Stimulated activated CD4-positive, alpha-beta T cell treated with anti-CD3 and anti-CD28 coated beads, Interleukin-1b, Interleukin-23, amount 100 ng/mL, for 1 hour (primary cell): Measurements from ENCODE around the gene B4GALNT1.
"Not testable (repeated sequence)": the region's sequence is repeated elsewhere in the genome, so short reads cannot be mapped to it uniquely, and the experiment has no call there.

ENCODE experiments used
- DNase-seq, 2 donors: peaks; one replicate each; pipeline ENCODE4 v3.0.0-alpha.2; 2020; ENCODE audit warnings: low read depth in 2 of 2

B4GALNT1 gene

DNA sequence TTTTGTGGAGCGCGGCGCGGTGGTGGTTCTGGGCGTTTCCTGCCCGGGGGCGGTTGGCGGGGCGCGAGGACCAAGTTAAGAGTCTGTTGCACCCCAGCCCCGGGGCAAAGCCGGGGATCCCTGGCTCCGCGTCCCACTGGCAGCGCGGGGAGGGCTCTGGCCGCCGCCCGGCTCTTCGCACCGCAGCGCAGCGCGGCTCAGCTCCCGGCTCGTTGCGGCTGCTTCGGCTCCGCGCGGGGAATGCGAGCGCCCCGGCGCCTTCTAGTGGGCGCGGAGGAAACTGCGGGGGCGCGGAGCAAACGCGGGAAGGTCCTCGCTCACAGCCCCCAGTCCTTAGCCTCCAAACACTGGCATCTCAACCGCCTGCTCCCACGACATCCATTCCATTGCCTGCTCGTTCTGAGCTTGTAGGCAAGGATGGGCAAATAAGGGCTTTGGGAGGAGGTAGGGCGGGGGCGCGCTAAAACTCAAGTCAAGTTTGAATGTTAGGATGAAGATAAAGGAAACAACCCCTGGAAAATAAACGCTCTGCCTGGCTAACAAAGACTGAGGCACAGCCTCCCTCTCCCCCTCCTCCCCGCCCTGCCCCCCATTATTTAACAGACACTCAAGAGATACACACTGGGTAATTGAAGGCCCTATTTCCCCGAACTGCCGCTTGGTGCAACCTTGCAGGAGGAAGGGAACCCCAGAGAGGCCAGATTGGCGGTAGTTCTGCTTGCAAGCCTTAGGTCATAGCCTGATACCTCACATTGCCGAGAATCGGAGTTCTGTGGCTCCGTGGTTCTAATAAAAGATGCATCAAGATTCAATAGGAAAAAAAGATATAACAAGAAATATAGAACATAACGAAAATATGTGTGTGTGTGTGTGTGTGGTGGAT, at the start of gene B4GALNT1:
TSS of gene B4GALNT1 (minus strand) at position 244 of the 883 bp plus-strand sequence. CDS start 1,069 bp downstream, outside the sequence.
- DNase-seq, result peak in 1 of 2 donors; percentile 45

DNA sequence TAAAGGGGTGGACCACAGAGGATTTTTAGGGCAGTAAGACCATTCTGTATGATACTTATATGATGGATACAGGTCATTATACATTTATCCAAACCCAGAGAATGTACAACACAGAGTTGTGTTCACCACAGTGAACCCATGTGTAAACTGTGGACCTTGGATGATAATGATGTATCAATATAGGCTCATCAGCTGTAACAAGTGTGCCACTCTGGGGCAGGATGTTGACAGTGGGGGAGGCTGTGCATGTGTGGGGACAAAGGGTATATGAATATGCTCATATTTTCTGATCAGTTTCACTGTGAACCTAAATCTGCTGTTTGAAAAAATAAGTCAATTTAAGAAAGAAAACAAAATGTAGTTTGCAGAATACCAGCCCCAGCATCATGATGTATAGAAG, 46.7 kb upstream of the B4GALNT1 start:
- no peak for DNase-seq

DNA sequence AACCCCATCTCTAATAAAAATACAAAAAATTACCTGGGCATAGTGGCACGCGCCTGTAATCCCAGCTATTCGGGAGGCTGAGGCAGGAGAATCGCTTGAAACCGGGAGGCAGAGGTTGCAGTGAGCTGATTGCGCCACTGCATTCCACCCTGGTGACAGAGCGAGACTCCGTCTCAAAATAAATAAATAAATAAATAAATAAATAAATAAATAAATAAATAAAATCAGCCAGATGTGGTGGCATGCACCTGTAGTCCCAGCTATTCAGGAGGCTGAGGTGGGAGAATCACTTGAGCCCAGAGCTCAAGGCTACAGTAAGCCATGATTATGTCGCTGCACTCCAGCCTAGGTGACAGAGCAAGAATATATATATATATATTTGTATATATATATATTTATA, 44.9 kb upstream of the B4GALNT1 start:
- not testable (repeated sequence) for DNase-seq

DNA sequence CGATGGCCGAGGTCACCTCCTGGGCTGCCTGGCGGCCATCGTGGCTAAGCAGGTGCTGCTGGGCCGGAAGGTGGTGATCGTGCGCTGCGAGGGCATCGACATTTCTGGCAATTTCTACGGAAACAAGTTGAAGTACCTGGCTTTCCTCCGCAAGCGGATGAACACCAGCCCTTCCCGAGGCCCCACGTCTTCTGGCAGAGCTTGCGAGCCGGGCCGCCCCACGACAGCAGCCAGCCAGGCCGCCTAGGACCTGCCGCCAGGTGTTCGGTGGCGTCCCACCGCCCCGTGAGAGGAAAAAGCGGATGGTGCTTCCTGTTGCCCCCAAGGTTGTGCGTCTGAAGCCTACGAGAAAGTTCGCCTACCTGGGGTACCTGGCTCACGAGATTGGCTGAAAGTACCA, 41.7 kb upstream of the B4GALNT1 start:
- no peak for DNase-seq

DNA sequence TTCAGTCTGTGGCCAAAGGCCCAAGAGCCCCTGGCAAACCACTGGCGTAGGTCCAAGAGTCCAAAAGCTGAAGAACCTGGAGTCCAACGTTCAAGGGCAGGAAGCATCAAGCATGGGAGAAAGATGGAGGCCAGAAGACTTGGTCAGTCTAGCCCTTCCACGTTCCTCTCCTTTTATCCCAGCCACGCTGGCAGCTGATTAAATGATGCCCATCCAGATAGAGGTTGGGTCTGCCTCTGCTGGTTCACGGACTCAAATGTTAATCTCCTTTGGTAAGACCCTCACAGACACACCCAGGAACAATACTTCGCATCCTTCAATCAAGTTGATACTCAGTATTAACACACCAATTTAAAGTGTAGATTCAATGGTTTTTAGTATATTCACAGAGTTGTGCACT, 39.8 kb upstream of the B4GALNT1 start:
- no peak for DNase-seq

DNA sequence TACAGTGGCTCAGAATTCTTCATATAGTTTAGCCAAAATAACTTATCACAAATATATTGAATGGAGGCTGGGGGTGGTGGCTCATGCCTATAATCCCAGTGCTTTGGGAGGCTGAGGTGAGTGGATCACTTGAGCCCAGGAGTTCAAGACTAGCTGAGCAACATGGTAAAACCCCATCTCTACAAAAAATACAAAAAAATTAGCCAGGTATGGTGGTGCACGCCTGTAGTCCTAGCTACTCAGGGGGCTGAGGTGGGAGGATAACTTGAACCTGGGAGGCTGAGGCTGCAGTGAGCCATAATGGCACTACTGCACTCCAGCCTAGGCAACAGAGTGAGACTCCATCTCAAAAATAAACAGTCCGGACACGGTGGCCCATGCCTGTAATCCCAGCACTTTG, 38.8 kb upstream of the B4GALNT1 start:
- DNase-seq, result not testable (repeated sequence)

DNA sequence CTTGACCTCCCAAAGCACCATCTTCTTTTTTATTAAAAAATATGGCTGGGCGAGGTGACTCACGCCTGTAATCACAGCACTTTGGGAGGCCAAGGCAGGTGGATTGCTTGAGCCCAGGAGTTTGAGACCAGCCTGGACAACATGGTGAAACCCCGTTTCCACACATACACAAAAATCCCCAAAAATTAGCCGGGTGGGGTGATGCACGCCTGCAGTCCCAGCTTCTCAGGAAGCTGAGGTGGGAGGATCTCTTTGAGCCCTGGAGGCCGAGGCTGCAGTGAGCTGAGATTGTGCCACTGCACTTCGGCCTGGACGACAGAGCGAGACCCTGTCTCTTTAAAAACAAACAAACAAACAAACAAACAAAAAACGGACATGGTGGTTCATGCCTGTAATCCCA, 36.7 kb upstream of the B4GALNT1 start:
- not testable (repeated sequence) for DNase-seq

DNA sequence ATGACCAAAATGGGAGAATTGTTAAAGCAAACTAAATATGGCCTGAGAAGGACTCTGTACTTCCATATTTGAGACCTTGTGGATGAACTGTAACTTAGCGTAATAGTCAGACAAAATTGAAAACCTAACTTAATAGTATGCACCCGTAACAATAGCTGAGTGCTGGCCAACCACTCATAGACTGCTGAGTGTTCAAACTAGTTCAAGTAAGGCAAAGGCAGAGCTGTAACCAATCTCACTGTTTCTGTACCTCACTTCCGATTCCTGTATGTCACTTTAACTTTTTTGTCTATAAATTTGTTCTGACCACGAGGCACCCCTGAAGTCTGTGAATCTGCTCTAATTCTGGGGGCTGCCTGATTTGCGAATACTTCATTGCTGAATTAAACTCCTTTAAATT, 33.9 kb upstream of the B4GALNT1 start:
- DNase-seq, result no peak

DNA sequence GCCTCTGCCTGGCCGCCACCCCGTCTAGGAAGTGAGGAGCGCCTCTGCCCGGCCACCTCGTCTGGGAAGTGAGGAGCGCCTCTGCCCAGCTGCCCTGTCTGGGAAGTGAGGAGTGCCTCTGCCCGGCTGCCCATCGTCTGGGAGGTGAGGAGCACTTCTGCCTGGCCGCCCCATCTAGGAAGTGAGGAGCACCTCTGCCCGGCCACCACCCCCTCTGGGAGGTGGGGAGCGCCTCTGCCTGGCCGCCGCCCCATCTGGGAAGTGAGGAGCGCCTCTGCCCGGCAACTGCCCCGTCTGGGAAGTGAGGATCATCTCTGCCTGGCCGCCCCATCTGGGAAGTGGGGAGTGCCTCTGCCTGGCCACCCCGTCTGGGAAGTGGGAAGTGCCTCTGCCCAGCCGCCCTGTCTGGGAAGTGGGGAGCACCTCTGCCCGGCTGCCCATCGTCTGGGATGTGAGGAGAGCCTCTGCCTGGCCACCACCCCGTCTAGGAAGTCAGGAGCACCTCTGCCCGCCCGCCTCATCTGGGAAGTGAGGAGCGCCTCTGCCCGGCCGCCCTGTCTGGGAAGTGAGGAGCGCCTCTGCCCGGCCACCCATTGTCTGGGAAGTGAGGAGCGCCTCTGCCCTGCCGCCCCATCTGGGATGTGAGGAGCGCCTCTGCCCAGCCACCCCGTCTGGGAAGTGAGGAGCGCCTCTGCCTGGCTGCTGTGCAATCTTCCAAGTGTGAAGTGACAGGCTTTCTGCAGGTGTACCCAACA, 32.2 kb upstream of the B4GALNT1 start:
- not testable (repeated sequence) for DNase-seq

DNA sequence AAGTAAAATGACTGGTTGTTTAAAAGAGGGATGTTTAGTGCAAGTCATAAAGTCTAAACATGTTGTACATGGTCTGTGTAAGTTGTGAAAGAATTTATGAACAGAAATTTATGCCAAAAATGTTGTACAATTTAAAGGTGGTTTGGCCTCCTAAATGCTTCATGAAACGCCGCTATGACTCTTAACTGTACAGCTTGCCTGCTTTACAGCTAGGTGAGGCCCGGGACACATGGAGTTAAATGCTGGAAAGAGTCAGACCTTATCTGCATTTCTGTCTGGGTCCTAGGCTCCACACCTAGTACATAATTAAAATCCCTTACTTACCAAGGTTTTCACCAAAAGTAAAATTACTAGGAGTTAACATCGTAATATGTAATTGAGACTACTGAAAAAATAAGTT, 28.4 kb upstream of the B4GALNT1 start:
- DNase-seq, result no peak

DNA sequence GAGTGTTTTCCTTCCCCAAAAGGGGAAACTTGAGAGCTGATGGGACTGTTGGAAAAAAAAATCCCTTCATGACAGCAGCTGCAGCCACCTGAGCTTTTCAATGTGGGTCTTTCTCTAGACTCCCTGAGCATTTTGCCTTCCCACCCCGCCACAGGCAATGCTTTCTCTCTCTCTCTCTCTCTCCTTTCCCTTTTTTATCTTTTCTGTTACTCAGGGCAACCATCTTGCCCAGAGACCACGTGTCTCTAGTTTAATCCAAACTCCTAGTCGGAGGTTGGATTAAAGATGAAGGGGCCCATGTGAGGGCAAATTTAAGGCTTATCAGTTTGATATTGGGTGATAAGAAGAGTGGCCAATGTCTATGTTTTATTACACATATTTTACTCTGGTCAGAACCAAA, 25.9 kb upstream of the B4GALNT1 start:
- DNase-seq, result no peak

DNA sequence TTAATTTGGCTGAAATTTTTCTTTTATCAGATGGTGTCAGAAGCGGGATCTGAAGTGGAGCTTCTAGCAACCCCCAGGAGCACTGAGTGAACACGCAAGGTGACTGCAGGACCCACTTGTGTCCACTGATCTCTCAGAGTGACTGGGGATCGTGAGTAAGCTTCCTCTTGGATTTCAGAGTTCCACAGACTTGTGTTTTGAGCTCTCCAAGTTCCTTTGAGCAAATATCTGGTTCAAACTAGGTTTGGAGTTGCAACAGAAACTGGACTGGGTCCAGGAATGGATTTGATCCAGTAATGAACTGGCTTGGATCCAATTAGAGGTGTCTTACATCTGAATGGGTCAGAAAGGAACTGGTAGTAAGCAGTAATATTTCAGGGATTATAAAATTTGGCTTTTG, 24.7 kb upstream of the B4GALNT1 start:
- no peak for DNase-seq

DNA sequence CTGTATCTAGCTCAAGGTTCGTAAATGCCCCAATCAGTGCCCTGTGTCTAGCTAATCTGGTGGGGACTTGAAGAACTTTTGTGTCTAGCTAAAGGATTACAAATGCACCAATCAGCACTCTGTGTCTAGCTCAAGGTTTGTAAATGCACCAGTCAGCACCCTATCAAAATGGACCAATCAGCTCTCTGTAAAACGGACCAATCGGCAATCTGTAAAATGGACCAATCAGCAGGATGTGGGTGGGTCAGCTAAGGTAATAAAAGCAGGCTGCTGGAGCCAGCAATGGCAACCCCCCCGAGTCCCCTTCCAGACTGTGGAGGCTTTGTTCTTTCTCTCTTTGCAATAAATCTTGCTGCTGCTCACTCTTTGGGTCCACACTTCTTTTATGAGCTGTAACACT, 23.4 kb upstream of the B4GALNT1 start:
- not testable (repeated sequence) for DNase-seq

DNA sequence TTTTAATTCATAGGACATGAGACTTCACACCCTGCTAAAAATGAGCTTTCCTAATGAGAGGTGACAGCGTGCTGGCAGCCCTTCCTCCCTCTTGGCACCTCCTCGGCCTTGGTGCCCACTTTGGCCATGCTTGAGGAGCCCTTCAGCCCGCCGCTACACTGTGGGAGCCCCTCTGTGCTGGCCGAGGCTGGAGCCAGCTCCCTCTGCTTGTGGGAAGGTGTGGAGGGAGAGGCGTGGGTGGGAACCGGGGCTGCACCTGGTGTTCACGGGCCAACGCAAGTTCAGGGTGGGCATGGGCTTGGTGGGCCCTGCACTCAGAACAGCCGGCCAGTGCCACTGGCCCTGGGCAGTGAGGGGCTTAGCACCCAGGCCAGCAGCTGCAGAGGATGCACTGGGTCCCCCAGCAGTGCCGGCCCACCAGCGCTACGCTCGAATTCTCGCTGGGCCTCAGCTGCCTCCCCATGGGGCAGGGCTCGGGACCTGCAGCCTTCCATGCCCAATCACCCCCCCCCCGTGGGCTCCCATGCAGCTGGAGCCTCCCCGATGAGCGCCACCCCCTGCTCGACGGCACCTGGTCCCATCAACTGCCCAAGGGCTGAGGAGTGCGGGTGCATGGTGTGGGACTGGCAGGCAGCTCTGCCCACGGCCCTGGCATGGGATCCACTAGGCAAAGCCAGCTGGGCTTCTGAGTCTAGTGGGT, 22.7 kb upstream of the B4GALNT1 start:
- DNase-seq, result no peak

DNA sequence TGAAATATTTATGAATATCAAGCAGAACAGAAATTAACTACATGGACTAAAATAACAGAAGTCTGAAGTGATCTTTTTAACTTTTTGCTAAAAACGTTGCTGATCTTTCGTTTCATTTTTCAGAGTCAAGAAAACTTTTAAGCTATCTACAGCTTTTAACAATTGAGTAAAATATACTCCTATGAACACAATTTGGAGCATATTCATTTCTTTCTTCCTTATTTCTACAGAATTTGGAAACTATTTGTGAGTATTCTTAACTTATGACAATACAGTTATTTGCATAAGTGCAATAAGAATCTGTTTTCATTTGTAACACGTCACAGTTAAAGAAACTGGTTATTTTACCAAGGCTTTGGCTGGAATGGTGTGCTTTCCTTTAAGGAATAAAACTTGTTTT, 21.0 kb upstream of the B4GALNT1 start:
- DNase-seq, result no peak

DNA sequence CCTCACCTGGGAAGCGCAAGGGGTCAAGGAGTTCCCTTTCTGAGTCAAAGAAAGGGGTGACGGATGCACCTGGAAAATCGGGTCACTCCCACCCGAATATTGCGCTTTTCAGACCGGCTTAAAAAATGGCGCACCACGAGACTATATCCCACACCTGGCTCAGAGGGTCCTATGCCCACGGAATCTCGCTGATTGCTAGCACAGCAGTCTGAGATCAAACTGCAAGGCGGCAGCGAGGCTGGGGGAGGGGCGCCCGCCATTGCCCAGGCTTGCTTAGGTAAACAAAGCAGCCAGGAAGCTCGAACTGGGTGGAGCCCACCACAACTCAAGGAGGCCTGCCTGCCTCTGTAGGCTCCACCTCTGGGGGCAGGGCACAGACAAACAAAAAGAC, 13.7 kb upstream of the B4GALNT1 start:
- not testable (repeated sequence) for DNase-seq

DNA sequence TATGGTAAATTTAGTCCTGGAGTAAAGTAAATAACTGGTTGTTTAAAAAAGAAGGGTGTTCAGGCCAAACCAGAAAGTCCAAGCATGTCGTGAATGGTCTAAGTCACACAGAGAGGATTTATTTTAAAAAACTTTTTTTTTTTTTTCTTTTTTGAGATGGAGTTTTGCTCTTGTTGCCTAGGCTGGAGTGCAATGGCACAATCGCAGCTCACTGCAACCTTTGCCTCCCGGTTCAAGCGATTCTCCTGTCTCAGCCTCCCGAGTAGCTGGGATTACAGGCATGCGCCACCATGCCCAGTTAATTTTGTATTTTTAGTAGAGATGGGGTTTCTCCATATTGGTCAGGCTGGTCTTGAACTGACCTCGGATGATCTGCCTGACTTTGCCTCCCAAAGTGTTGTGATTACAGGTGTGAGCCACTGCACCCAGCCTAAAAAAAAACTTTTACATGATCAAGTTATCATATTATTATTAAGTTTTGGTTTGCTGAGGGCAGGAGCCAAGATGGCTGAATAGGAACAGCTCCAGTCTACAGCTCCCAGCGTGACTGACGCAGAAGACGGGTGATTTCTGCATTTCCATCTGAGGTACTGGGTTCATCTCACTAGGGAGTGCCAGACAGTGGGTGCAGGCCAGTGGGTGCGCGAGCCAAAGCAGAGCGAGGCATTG, 13.1 kb upstream of the B4GALNT1 start:
- not testable (repeated sequence) for DNase-seq

DNA sequence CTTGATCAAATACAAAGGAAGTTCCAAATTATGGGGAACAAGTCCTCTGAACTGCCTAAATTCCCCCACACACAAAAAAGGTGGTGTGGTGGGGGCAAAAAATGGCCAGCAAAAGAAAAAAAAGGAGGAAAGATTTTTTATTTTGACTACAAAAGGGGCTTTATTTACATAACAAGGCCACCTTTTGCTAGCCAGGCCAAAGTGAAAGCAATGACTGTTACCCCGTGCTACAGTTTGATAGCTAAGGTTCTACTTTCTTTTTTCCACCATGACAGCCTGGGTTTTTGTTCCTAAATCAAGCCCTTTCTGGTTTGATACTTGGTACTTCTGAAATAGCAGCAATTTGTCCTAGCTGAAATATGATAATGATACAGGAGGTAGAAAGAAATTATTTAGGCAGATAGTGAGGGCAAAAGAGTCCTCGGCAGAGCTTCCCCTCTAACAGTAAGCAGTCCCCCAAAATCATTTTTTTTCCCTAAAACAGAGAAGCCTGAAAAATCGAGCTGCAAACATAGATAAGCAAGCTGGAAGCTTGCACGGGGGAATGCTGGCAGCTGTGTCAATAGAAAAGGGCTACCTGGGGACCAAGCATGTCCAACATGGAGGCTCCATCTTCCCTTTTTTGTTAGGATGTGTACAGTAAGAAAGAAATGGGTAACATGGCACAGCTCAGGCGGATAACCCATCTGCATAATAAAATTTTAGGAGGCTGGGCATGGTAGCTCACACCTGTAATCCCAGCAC, 8.9 kb upstream of the B4GALNT1 start:
- no peak for DNase-seq

DNA sequence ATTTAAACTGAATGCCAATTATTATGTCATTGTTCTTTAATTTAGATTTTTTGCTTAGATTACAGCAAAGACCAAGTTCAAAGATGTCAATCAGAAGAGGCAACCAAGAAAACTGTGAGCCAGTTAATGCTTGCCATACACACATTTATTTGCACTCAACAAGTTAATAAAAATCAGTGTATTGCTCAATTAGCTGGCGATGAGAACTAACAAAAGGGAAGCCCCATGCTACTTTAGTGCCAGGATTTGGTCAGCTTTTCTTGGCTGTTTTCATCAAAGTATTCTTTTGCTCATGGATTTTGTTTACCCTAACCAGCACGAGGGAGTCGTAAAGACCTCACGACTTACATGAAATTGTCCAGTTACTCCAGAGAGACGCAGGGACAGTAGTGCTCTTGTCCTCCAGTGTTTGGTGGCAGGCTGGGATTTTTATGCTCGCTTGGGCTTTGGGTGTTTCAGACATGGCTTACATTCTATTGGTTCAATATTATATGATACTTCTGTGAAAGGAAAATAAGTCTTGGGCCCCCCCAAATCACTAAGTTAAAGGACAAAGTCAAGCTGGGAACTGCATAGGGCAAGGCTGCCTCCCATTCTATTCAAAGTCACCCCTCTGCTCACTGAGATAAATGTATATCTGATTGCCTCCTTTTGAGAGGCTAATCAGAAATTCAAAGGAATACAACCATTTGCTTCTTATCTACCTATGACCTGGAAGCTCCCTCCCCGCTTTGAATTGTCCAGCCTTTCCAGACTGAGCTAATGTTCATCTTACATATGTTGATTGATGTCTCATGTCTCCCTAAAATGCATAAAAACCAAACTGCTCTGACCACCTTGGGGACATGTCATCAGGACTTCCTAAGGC, 7.4 kb upstream of the B4GALNT1 start:
- DNase-seq, result no peak

DNA sequence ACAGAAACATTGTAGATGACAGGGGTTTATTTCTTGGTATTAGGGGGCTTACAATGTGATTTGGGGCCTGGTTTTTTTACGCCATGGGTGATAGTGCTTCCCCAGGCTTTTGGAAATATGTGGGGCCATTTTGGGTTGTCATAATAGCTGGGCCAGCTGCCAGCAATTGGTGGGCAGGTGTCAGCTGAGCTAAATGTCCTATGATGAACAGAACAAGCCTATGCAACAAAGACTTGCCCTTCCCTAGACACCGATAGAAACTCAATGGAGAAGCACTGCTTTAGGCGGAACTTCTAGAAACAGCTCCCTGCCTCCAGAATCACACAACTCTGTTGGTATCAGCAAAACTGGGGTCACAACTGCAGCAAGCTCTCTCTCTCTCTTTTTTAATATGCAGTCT, 5.1 kb upstream of the B4GALNT1 start:
- no peak for DNase-seq
